Erythroblast (primary cell): ENCODE measurements around the gene CSNK1E.
"Not testable (repeated sequence)": the region's sequence is repeated elsewhere in the genome, so short reads cannot be mapped to it uniquely, and the experiment has no call there.

Experiments used
- GATA1 ChIP-seq: IDR thresholded peaks from 2 replicates; pipeline ENCODE4 v1.6.1; 2011; ENCODE audit warnings: low read depth, mild to moderate bottlenecking, control low read depth, low read length, moderate library complexity
- POLR2A ChIP-seq: IDR thresholded peaks from 2 replicates; pipeline ENCODE4 v1.6.1; 2011; ENCODE audit warnings: mild to moderate bottlenecking, low read length

DNA sequence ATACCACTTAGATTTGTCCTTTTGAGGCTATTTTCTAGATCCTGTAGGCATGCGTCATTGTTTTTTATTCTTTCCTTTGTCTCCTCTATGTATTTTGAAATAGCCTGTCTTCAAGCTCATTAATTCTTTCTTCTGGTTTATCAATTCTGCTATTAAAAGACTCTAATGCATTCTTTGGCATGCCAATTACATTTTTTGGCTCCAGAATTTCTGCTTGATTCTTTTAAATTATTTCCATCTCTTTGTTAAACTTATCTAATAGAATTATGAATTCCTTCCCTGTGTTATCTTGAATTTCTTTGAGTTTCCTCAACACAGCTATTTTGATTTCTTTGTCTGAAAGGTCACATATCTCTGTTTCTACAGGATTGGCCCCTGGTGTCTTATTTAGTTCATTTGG, 42.6 kb upstream of the CSNK1E start:
- not testable (repeated sequence) for TF ChIP-seq POLR2A, GATA1
